HEK293 (cell line): ENCODE measurements around the gene MTMR8.

ENCODE experiments used
- HIC1 ChIP-seq: fragments of 450-650 bp; formaldehyde crosslinking; IDR thresholded peaks from 2 replicates; pipeline ENCODE4 v1.5.1; 2016; ENCODE audit warnings: missing biosample characterization, missing genetic modification characterization
- KLF1 ChIP-seq: fragments of 450-650 bp; formaldehyde crosslinking; IDR thresholded peaks from 2 replicates; pipeline ENCODE4 v1.5.1; 2016; ENCODE audit warnings: missing biosample characterization, missing genetic modification characterization
- OSR2 ChIP-seq: fragments of 450-650 bp; formaldehyde crosslinking; IDR thresholded peaks from 2 replicates; pipeline ENCODE4 v1.5.1; 2016; ENCODE audit warnings: missing biosample characterization, missing genetic modification characterization
- OVOL3 ChIP-seq: fragments of 450-650 bp; formaldehyde crosslinking; IDR thresholded peaks from 2 replicates; pipeline ENCODE4 v1.5.1; 2016; ENCODE audit warnings: missing biosample characterization, missing genetic modification characterization
- SCRT1 ChIP-seq: fragments of 450-650 bp; formaldehyde crosslinking; IDR thresholded peaks from 2 replicates; pipeline ENCODE4 v1.5.1; 2016; ENCODE audit warnings: missing biosample characterization, missing genetic modification characterization, borderline replicate concordance
- TCF7L2 ChIP-seq: IDR thresholded peaks from 2 replicates; pipeline ENCODE4 v1.6.1; 2011; ENCODE audit warnings: low read depth, mild to moderate bottlenecking, inconsistent platforms, low read length, moderate library complexity, borderline replicate concordance
- ZBTB44 ChIP-seq: fragments of 450-650 bp; IDR thresholded peaks from 2 replicates; pipeline ENCODE4 v1.5.1; 2018; ENCODE audit warnings: missing biosample characterization, mild to moderate bottlenecking, missing genetic modification characterization
- ZNF155 ChIP-seq: fragments of 450-650 bp; formaldehyde crosslinking; IDR thresholded peaks from 2 replicates; pipeline ENCODE4 v1.5.1; 2016; ENCODE audit warnings: missing biosample characterization, missing genetic modification characterization
- ZNF174 ChIP-seq: fragments of 450-650 bp; formaldehyde crosslinking; IDR thresholded peaks from 2 replicates; pipeline ENCODE4 v1.5.0; 2017; ENCODE audit warnings: missing biosample characterization, mild to moderate bottlenecking, missing genetic modification characterization
- ZNF221 ChIP-seq: fragments of 450-650 bp; formaldehyde crosslinking; IDR thresholded peaks from 2 replicates; pipeline ENCODE4 v1.5.1; 2017; ENCODE audit warnings: missing biosample characterization, missing genetic modification characterization, borderline replicate concordance
- ZNF266 ChIP-seq: fragments of 450-650 bp; formaldehyde crosslinking; IDR thresholded peaks from 2 replicates; pipeline ENCODE4 v1.5.1; 2016; ENCODE audit warnings: missing biosample characterization, missing genetic modification characterization, low read depth
- ZNF274 ChIP-seq, 2 experiments: fragments of 200-500 bp in 1 of 2; fragments of 450-650 bp in 1 of 2; sonication (Bioruptor generic) in 1 of 2; formaldehyde crosslinking in 1 of 2; IDR thresholded peaks; 2 replicates each; pipeline versions ENCODE4 v1.5.1 to v1.6.1; 2014 to 2016; ENCODE audit warnings: borderline replicate concordance in 1 of 2, inconsistent platforms in 1 of 2, low read length in 1 of 2, missing biosample characterization in 1 of 2, missing genetic modification characterization in 1 of 2
- ZNF280C ChIP-seq: fragments of 450-650 bp; formaldehyde crosslinking; IDR thresholded peaks from 2 replicates; pipeline ENCODE4 v1.5.1; 2016; ENCODE audit warnings: missing biosample characterization, missing genetic modification characterization
- ZNF341 ChIP-seq: fragments of 450-650 bp; formaldehyde crosslinking; IDR thresholded peaks from 2 replicates; pipeline ENCODE4; 2016; ENCODE audit warnings: low read depth, missing biosample characterization, missing genetic modification characterization
- ZNF366 ChIP-seq: fragments of 450-650 bp; formaldehyde crosslinking; conservative IDR thresholded peaks from 2 replicates; pipeline ENCODE4 v1.5.1; 2016; ENCODE audit warnings: missing biosample characterization, missing genetic modification characterization
- ZNF404 ChIP-seq: fragments of 450-650 bp; formaldehyde crosslinking; IDR thresholded peaks from 2 replicates; pipeline ENCODE4 v1.5.1; 2017; ENCODE audit warnings: missing biosample characterization, missing genetic modification characterization
- ZNF433 ChIP-seq: fragments of 450-650 bp; formaldehyde crosslinking; IDR thresholded peaks from 2 replicates; pipeline ENCODE4 v1.5.1; 2016; ENCODE audit warnings: missing biosample characterization, missing genetic modification characterization, low read depth
- ZNF473 ChIP-seq: fragments of 450-650 bp; formaldehyde crosslinking; IDR thresholded peaks from 2 replicates; pipeline ENCODE4 v1.5.1; 2017; ENCODE audit warnings: missing biosample characterization, missing genetic modification characterization
- ZNF529 ChIP-seq: fragments of 450-650 bp; formaldehyde crosslinking; IDR thresholded peaks from 2 replicates; pipeline ENCODE4 v1.5.1; 2017; ENCODE audit warnings: missing genetic modification characterization, missing biosample characterization; ENCODE audit not compliant: insufficient replicate concordance
- ZNF548 ChIP-seq: fragments of 450-650 bp; formaldehyde crosslinking; IDR thresholded peaks from 2 replicates; pipeline ENCODE4 v1.5.1; 2016; ENCODE audit warnings: missing biosample characterization, missing genetic modification characterization
- ZNF558 ChIP-seq: fragments of 450-650 bp; formaldehyde crosslinking; IDR thresholded peaks from 2 replicates; pipeline ENCODE4 v1.5.1; 2016; ENCODE audit warnings: missing biosample characterization, missing genetic modification characterization
- ZNF600 ChIP-seq: fragments of 450-650 bp; formaldehyde crosslinking; IDR thresholded peaks from 2 replicates; pipeline ENCODE4 v1.5.1; 2016; ENCODE audit warnings: missing biosample characterization, missing genetic modification characterization
- ZNF626 ChIP-seq: fragments of 450-650 bp; sonication (Bioruptor Pico); formaldehyde crosslinking; IDR thresholded peaks from 2 replicates; pipeline ENCODE4 v1.5.1; 2018; ENCODE audit warnings: missing biosample characterization, missing genetic modification characterization, inconsistent platforms
- ZNF791 ChIP-seq: fragments of 450-650 bp; formaldehyde crosslinking; IDR thresholded peaks from 2 replicates; pipeline ENCODE4 v1.5.1; 2016; ENCODE audit warnings: missing biosample characterization, missing genetic modification characterization
- ZNF792 ChIP-seq: fragments of 450-650 bp; formaldehyde crosslinking; IDR thresholded peaks from 2 replicates; pipeline ENCODE4 v1.5.1; 2016; ENCODE audit warnings: missing biosample characterization, missing genetic modification characterization
- ZSCAN30 ChIP-seq: fragments of 450-650 bp; IDR thresholded peaks from 2 replicates; pipeline ENCODE4 v1.5.1; 2018; ENCODE audit warnings: missing biosample characterization, mild to moderate bottlenecking, missing genetic modification characterization, moderate library complexity
- TF ChIP-seq, protein P1 (sequence below): fragments of 450-650 bp; formaldehyde crosslinking; IDR thresholded peaks from 2 replicates; pipeline ENCODE4 v1.5.1; 2016; ENCODE audit warnings: missing biosample characterization, missing genetic modification characterization
- TF ChIP-seq, protein P2 (sequence below): fragments of 450-650 bp; formaldehyde crosslinking; IDR thresholded peaks from 2 replicates; pipeline ENCODE4 v1.5.1; 2017; ENCODE audit warnings: missing biosample characterization, missing genetic modification characterization

The MTMR8 gene

DNA sequence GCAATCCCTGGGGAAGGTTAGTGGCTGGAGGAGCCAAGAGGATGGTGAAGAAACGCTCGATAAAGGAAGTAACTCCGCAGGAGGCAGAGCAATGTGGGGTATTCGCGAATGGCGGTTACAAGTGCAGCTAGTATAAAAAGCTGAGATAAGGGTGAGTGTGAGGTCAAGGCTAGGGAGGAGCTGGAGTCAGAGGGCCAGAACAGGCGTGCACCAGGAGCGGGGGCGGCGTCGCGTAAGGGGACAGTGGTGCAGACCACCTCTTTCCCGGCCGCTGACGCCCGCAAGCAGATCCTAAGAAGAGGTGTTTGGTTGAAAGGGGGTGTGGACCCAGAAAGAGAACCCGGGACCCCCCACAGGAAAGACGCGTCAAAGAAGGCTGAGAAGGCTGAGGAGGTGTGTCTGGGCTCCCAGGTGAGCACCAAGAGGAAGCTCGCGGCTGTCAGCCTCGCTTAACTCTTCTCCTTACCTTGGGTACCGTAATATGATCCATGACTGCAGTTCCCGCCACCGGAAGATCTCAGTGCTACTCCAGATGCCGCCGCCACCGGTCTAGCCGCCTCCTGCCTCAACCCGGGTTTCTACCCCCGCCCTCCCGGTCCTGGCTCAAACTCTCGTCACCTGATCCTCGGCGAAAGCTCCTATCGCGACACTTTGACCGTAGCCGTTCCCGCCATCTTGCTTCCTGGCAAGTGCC lies at the start of gene MTMR8 (continued):
- TF ChIP-seq KLF1 (tag by site-specific recombination) (no peak), ZNF266 (no peak), SCRT1 (tag by site-specific recombination) (no peak), ZNF404 (tag by site-specific recombination) (no peak), ZNF600 (tag by site-specific recombination) (peak; percentile 73; the same call in 1 of the 2 replicates), ZNF280C (tag by site-specific recombination) (no peak), ZNF529 (tag by site-specific recombination) (no peak), OVOL3 (tag by site-specific recombination) (no peak), ZNF433 (tag by site-specific recombination) (no peak), ZNF221 (tag by site-specific recombination) (no peak), ZNF792 (tag by site-specific recombination) (no peak), TCF7L2 (no peak), ZNF558 (tag by site-specific recombination) (no peak), ZNF548 (no peak), ZBTB44 (tag by site-specific recombination) (no peak), HIC1 (no peak), ZNF341 (tag by site-specific recombination) (no peak), ZNF626 (tag by site-specific recombination) (no peak), ZNF473 (tag by site-specific recombination) (no peak), ZNF366 (tag by site-specific recombination) (no peak), ZSCAN30 (tag by site-specific recombination) (no peak), ZNF274 (IDR thresholded peaks at IDR 0.05; ENCODE audit: low read length) (no peak), ZNF274 (tag by site-specific recombination; IDR thresholded peaks at IDR 0.05; ENCODE audit: borderline replicate concordance) (no peak), ZNF155 (tag by site-specific recombination) (no peak), ZNF791 (tag by site-specific recombination) (no peak), ZNF174 (tag by site-specific recombination) (no peak), OSR2 (peak; percentile 70)
- TF ChIP-seq, protein P1, sequence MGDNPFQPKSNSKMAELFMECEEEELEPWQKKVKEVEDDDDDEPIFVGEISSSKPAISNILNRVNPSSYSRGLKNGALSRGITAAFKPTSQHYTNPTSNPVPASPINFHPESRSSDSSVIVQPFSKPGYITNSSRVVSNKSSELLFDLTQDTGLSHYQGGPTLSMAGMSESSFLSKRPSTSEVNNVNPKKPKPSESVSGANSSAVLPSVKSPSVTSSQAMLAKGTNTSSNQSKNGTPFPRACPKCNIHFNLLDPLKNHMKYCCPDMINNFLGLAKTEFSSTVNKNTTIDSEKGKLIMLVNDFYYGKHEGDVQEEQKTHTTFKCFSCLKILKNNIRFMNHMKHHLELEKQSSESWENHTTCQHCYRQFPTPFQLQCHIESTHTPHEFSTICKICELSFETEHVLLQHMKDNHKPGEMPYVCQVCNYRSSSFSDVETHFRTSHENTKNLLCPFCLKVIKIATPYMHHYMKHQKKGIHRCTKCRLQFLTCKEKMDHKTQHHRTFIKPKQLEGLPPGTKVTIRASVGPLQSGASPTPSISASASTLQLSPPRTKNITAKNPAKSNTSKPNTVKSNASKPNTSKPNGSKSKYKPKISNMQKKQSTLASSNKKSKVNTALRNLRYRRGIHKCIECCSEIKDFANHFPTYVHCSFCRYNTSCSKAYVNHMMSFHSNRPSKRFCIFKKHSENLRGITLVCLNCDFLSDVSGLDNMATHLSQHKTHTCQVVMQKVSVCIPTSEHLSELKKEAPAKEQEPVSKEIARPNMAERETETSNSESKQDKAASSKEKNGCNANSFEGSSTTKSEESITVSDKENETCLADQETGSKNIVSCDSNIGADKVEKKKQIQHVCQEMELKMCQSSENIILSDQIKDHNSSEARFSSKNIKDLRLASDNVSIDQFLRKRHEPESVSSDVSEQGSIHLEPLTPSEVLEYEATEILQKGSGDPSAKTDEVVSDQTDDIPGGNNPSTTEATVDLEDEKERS: no peak
- TF ChIP-seq, protein P2, sequence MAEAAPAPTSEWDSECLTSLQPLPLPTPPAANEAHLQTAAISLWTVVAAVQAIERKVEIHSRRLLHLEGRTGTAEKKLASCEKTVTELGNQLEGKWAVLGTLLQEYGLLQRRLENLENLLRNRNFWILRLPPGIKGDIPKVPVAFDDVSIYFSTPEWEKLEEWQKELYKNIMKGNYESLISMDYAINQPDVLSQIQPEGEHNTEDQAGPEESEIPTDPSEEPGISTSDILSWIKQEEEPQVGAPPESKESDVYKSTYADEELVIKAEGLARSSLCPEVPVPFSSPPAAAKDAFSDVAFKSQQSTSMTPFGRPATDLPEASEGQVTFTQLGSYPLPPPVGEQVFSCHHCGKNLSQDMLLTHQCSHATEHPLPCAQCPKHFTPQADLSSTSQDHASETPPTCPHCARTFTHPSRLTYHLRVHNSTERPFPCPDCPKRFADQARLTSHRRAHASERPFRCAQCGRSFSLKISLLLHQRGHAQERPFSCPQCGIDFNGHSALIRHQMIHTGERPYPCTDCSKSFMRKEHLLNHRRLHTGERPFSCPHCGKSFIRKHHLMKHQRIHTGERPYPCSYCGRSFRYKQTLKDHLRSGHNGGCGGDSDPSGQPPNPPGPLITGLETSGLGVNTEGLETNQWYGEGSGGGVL (tag by site-specific recombination): no peak
